A549 (cell line): Measurements from ENCODE around the gene CC2D1A. TPM values are rescaled to one million over a fixed set of nuclear protein-coding genes. Genes with fewer than 3 reads are reported as not detected.

ENCODE experiments used
- ATAC-seq, 2 experiments: fragments of 200-7000 bp in 1 of 2; fragments of >200 bp in 1 of 2; cut with Nextera tagmentation in 1 of 2; cut with Tn5 transposase in 1 of 2; 3 replicates each; pipeline versions ENCODE4 v1.8.0 to v1.9.1; 2018 to 2020; ENCODE audit warnings: mild to moderate bottlenecking in 1 of 2, moderate library complexity in 1 of 2
- CTCF ChIA-PET: fragments of 300-600 bp; sonication (Branson Sonifier 250); formaldehyde crosslinking; extraction: SDS; loops from one replicate; lab custom pipeline; 2021; ENCODE audit warnings: antibody characterized with exemption, inconsistent platforms; lab: Yijun Ruan, JAX
- POLR2A ChIA-PET: fragments of 350-600 bp; formaldehyde crosslinking; extraction: SDS; loops from one replicate; lab custom pipeline; 2021; ENCODE audit warnings: antibody characterized with exemption, inconsistent platforms; lab: Yijun Ruan, JAX
- DNase-seq, 2 experiments: peaks; one replicate each; pipeline versions ENCODE4 v3.0.0 to v3.0.0-alpha.2; 2011 to 2016; ENCODE audit warnings: low read depth in 1 of 2, low spot score in 1 of 2
- FAIRE-seq: peaks from 2 replicates; lab custom pipeline; 2011; peaks lifted over from hg19 to GRCh38; lab: Jason Lieb, UNC
- H3K27ac ChIP-seq, 2 experiments: fragments of >200 bp; sonication (Bioruptor Twin); formaldehyde crosslinking; 3 replicates each; pipeline ENCODE4 v1.5.1; 2016 to 2017
- H3K4me1 ChIP-seq: fragments of >200 bp; sonication (Bioruptor Twin); formaldehyde crosslinking; 3 replicates; pipeline ENCODE4 v1.6.1; 2016
- H3K4me2 ChIP-seq: fragments of >200 bp; sonication (Bioruptor Twin); formaldehyde crosslinking; 3 replicates; pipeline ENCODE4 v1.6.1; 2016
- H3K4me3 ChIP-seq: fragments of >200 bp; sonication (Bioruptor Twin); formaldehyde crosslinking; 3 replicates; pipeline ENCODE4 v1.5.1; 2016
- H3K9me3 ChIP-seq: fragments of >200 bp; sonication (Bioruptor Twin); formaldehyde crosslinking; 3 replicates; pipeline ENCODE4 v1.6.1; 2016
- CBX2 ChIP-seq: fragments of 200-600 bp; sonication (generic); IDR thresholded peaks from 2 replicates; pipeline ENCODE4 v1.6.1; 2016; ENCODE audit warnings: low read depth, mild to moderate bottlenecking, borderline replicate concordance
- CHD2 ChIP-seq: fragments of 150-350 bp; IDR thresholded peaks from 2 replicates; pipeline ENCODE4 v1.6.1; 2014; ENCODE audit warnings: low read length; ENCODE audit not compliant: partially characterized antibody
- EHF ChIP-seq: fragments of 250-450 bp; sonication (Bioruptor Pico); IDR thresholded peaks from 2 replicates; pipeline ENCODE4 v1.5.0; 2020; ENCODE audit warnings: mild to moderate bottlenecking
- EHMT2 ChIP-seq: fragments of 200-600 bp; sonication (generic); IDR thresholded peaks from 2 replicates; pipeline ENCODE4 v1.6.1; 2016; ENCODE audit warnings: antibody characterized with exemption, low read depth, mild to moderate bottlenecking, moderate library complexity
- ESRRA ChIP-seq: fragments of 150-350 bp; IDR thresholded peaks from 2 replicates; pipeline ENCODE4 v1.6.1; 2014; ENCODE audit warnings: mild to moderate bottlenecking, low read length, borderline replicate concordance
- FOSL2 ChIP-seq, 2 experiments: fragments of 450-650 bp in 1 of 2; fragments of >200 bp in 1 of 2; sonication (Bioruptor Twin) in 1 of 2; formaldehyde crosslinking; IDR thresholded peaks; 2 replicates each; pipeline versions ENCODE4 v1.5.0 to v1.6.1; 2016 to 2020; ENCODE audit warnings: mild to moderate bottlenecking in 1 of 2, moderate library complexity in 1 of 2
- HOXB13 ChIP-seq: fragments of 250-450 bp; sonication (Bioruptor Pico); IDR thresholded peaks from 2 replicates; pipeline ENCODE4 v1.5.0; 2020; ENCODE audit warnings: low read depth, mild to moderate bottlenecking, moderate library complexity
- JUN ChIP-seq, 2 experiments: fragments of >200 bp; sonication (Bioruptor Twin); formaldehyde crosslinking; IDR thresholded peaks; 2 replicates in 1 of 2; 3 replicates in 1 of 2; pipeline ENCODE4 v1.6.1; 2016 to 2017
- MAFK ChIP-seq: fragments of 450-650 bp; IDR thresholded peaks from 2 replicates; pipeline ENCODE4 v1.6.1; 2014; ENCODE audit not compliant: partially characterized antibody
- MAZ ChIP-seq: fragments of 150-350 bp; IDR thresholded peaks from 2 replicates; pipeline ENCODE4 v1.6.1; 2014; ENCODE audit warnings: antibody characterized with exemption, low read depth, low read length, borderline replicate concordance
- NFE2L2 ChIP-seq: fragments of 150-350 bp; conservative IDR thresholded peaks from 2 replicates; pipeline ENCODE4 v1.6.1; 2014; ENCODE audit warnings: low read length
- RAD21 ChIP-seq, 2 experiments: fragments of >200 bp in 1 of 2; sonication (Bioruptor Twin) in 1 of 2; formaldehyde crosslinking in 1 of 2; IDR thresholded peaks in 1 of 2; conservative IDR thresholded peaks in 1 of 2; 2 replicates in 1 of 2; 3 replicates in 1 of 2; pipeline ENCODE4 v1.6.1; 2012 to 2018; ENCODE audit warnings: inconsistent platforms in 1 of 2
- RCOR1 ChIP-seq: fragments of 150-350 bp; IDR thresholded peaks from 2 replicates; pipeline ENCODE4 v1.6.1; 2014; ENCODE audit warnings: antibody characterized with exemption, low read length, low read depth
- RNF2 ChIP-seq: fragments of 200-600 bp; sonication (generic); IDR thresholded peaks from 2 replicates; pipeline ENCODE4 v1.6.1; 2016; ENCODE audit warnings: low read depth, mild to moderate bottlenecking, antibody characterized with exemption, moderate library complexity, borderline replicate concordance
- SMC3 ChIP-seq: fragments of >200 bp; sonication (Bioruptor Twin); formaldehyde crosslinking; IDR thresholded peaks from 3 replicates; pipeline ENCODE4 v1.6.1; 2018; ENCODE audit warnings: inconsistent platforms
- SREBF2 ChIP-seq: fragments of 450-650 bp; IDR thresholded peaks from 2 replicates; pipeline ENCODE4 v1.6.1; 2014; ENCODE audit warnings: mild to moderate bottlenecking, moderate library complexity
- TFCP2L1 ChIP-seq: fragments of 250-450 bp; sonication (Bioruptor Pico); IDR thresholded peaks from 2 replicates; pipeline ENCODE4 v1.5.0; 2021; ENCODE audit warnings: mild to moderate bottlenecking
- ZC3H11A ChIP-seq: fragments of 450-650 bp; IDR thresholded peaks from 2 replicates; pipeline ENCODE4 v1.6.1; 2014; ENCODE audit warnings: antibody characterized with exemption, mild to moderate bottlenecking
- WGBS: methylation state at CpG from one replicate; pipeline ENCODE4 v1.1.6; 2017; ENCODE audit errors: missing lambda C conversion rate; 5-methylcytosine and 5-hydroxymethylcytosine counted together
- polyA plus RNA-seq, 4 experiments: library from polyadenylated mRNA; depleted of rRNA in 3 of 4; stranded (reverse); fragments of >200 nt; fragmentation: RNase III in 1 of 4; extraction: RNeasy Plus Mini Kit Qiagen cat#74134 plus additional on column Dnase treatment in 1 of 4; gene quantifications; 2 replicates in 3 of 4; 3 replicates in 1 of 4; pipeline ENCODE4 v1.2.3, GENCODE V29; 2011 to 2017
- TF ChIP-seq, protein P1 (sequence below): fragments of 200-600 bp; sonication (generic); IDR thresholded peaks from 2 replicates; pipeline ENCODE4 v1.6.1; 2016; ENCODE audit warnings: antibody characterized with exemption, mild to moderate bottlenecking, moderate library complexity
- TF ChIP-seq, protein P2 (sequence below): fragments of >200 bp; sonication (Bioruptor Twin); formaldehyde crosslinking; IDR thresholded peaks from 3 replicates; pipeline ENCODE4 v1.5.1; 2016
- TF ChIP-seq, protein P3 (sequence below): fragments of 250-450 bp; sonication (Bioruptor Pico); IDR thresholded peaks from 2 replicates; pipeline ENCODE4 v1.5.0; 2020; ENCODE audit warnings: low read depth, mild to moderate bottlenecking, moderate library complexity
- TF ChIP-seq, protein P4 (sequence below): fragments of 450-650 bp; IDR thresholded peaks from 2 replicates; pipeline ENCODE4 v1.6.1; 2014; ENCODE audit warnings: antibody characterized with exemption
- TF ChIP-seq, protein P5 (sequence below): IDR thresholded peaks from 2 replicates; pipeline ENCODE4 v1.6.1; 2012

CC2D1A gene
- polyA plus RNA-seq, 2 of the 4 experiments (the other 2 are of a cell fraction), result 4.8 to 13.9 TPM

DNA sequence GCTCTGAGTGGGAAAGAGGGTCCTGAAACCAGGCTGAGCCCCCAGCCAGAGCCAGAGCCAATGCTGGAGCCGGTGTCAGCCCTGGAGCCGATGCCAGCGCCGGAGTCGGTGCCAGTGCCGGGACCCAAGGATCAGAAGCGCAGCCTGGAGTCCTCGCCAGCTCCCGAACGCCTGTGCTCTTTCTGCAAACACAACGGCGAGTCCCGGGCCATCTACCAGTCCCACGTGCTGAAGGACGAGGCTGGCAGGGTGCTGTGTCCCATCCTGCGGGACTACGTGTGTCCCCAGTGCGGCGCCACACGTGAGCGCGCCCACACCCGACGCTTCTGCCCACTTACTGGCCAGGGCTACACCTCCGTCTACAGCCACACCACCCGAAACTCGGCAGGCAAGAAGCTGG, 28.7 kb upstream of the CC2D1A start:
- H3K4me2 ChIP-seq, result no peak overlapping the region
- POLR2A ChIA-PET, result no interaction called here
- peaks cover 19% of the 10 kb centered on the region for H3K4me1 ChIP-seq
- FAIRE-seq, result no peak
- CTCF ChIA-PET, result interaction anchor here (0.7 to 2.3 kb wide), 5 partner anchors 10 to 471 kb away, joined by 3 to 8 read pairs (median 4); no protein-coding TSS in a partner anchor
- H3K27ac ChIP-seq, result no peak overlapping the region
- DNase-seq, result no peak
- H3K4me3 ChIP-seq, result no peak overlapping the region
- TF ChIP-seq EHMT2 (no peak), CHD2 (no peak), EHF (no peak), JUN (IDR thresholded peaks at IDR 0.05) (no peak), SREBF2 (no peak), RNF2 (no peak), HOXB13 (no peak), RAD21 (conservative IDR thresholded peaks at IDR 0.05 in 1 of 2, IDR thresholded peaks at IDR 0.05 in 1 of 2) (no peak), ZC3H11A (no peak), RCOR1 (no peak), MAZ (no peak), ESRRA (no peak)
- TF ChIP-seq, protein P1, sequence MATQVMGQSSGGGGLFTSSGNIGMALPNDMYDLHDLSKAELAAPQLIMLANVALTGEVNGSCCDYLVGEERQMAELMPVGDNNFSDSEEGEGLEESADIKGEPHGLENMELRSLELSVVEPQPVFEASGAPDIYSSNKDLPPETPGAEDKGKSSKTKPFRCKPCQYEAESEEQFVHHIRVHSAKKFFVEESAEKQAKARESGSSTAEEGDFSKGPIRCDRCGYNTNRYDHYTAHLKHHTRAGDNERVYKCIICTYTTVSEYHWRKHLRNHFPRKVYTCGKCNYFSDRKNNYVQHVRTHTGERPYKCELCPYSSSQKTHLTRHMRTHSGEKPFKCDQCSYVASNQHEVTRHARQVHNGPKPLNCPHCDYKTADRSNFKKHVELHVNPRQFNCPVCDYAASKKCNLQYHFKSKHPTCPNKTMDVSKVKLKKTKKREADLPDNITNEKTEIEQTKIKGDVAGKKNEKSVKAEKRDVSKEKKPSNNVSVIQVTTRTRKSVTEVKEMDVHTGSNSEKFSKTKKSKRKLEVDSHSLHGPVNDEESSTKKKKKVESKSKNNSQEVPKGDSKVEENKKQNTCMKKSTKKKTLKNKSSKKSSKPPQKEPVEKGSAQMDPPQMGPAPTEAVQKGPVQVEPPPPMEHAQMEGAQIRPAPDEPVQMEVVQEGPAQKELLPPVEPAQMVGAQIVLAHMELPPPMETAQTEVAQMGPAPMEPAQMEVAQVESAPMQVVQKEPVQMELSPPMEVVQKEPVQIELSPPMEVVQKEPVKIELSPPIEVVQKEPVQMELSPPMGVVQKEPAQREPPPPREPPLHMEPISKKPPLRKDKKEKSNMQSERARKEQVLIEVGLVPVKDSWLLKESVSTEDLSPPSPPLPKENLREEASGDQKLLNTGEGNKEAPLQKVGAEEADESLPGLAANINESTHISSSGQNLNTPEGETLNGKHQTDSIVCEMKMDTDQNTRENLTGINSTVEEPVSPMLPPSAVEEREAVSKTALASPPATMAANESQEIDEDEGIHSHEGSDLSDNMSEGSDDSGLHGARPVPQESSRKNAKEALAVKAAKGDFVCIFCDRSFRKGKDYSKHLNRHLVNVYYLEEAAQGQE, result no peak
- TF ChIP-seq, protein P2, sequence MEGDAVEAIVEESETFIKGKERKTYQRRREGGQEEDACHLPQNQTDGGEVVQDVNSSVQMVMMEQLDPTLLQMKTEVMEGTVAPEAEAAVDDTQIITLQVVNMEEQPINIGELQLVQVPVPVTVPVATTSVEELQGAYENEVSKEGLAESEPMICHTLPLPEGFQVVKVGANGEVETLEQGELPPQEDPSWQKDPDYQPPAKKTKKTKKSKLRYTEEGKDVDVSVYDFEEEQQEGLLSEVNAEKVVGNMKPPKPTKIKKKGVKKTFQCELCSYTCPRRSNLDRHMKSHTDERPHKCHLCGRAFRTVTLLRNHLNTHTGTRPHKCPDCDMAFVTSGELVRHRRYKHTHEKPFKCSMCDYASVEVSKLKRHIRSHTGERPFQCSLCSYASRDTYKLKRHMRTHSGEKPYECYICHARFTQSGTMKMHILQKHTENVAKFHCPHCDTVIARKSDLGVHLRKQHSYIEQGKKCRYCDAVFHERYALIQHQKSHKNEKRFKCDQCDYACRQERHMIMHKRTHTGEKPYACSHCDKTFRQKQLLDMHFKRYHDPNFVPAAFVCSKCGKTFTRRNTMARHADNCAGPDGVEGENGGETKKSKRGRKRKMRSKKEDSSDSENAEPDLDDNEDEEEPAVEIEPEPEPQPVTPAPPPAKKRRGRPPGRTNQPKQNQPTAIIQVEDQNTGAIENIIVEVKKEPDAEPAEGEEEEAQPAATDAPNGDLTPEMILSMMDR, result no peak
- TF ChIP-seq, protein P3, sequence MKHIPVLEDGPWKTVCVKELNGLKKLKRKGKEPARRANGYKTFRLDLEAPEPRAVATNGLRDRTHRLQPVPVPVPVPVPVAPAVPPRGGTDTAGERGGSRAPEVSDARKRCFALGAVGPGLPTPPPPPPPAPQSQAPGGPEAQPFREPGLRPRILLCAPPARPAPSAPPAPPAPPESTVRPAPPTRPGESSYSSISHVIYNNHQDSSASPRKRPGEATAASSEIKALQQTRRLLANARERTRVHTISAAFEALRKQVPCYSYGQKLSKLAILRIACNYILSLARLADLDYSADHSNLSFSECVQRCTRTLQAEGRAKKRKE (CRISPR knock-in tag), result no peak
- ATAC-seq, result no peak
- no peaks in the 10 kb centered on the region for H3K9me3 ChIP-seq
- 83% methylated on average over 16 of the region's 27 CpGs for WGBS

DNA sequence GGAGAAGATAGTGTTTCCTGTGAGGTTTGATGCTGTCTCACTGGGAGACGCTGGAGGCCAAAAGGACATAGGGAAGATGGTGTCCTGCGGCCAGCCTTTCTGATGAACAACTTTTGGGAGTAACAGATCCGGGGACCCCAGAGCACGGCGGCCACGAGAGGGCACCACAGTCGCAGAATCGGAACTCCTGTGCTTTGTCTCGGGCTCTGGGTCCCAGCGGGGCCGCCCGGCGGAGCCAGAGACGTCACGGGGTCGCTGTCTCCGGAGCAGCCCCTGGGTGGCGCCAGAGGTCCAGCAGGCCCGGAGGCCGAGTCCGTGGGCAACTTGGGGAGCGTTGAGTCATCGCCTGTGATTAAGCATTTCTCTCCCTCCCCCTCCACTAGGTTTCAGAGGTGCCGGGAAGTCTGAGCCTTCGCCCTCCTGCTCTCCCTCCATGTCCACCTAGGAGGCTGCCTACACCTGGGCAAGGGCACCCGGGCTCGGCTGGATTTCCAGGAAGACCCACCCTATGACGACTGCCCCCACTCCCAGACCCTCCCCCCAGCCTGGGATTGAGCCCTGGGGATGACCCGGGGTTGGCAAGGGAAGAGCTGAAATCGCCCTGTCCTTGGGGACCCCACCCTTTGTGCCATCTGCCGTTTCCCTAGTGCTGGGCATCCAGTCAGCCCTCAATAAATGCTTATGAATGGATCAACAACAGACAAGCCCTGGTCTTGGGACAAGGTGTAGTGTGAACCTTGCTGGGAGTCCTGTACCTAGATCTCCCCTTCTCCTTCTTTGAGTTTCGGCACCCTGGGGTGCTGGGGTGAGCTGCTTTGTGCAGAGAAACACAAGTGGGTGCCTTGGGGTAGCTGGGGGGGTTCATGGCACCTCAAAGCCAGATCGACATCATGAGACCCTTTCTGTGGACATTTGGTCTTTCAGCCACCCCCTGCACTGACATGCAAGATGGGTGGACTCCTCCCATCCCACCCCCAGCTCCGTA, 25.6 kb upstream of the CC2D1A start:
- WGBS, result 14% methylated on average over 11 of the region's 34 CpGs
- POLR2A ChIA-PET, result interaction anchor here (0.5 to 0.7 kb wide), 2 partner anchors 91 to 194 kb away, joined by 3 read pairs; no protein-coding TSS in a partner anchor
- CTCF ChIA-PET, result interaction anchor here (0.6 to 3.6 kb wide), 36 partner anchors 9 to 513 kb away, joined by 3 to 30 read pairs (median 4); partner anchors contain the start of genes IL27RA, MISP3, PALM3 and RFX1
- no peaks in the 10 kb centered on the region for H3K9me3 ChIP-seq
- peak overlapping the region; percentile 33; the same call in 2 of the 3 replicates for H3K4me3 ChIP-seq
- peaks cover 13% of the 10 kb centered on the region for H3K4me1 ChIP-seq
- FAIRE-seq, result no peak
- H3K27ac ChIP-seq, result peak overlapping the region; percentile 96 to 100
- peak overlapping the region; percentile 98 for H3K4me2 ChIP-seq
- peak; percentile 78 to 94 for DNase-seq
- peak; percentile 88 to 92 for ATAC-seq
- TF ChIP-seq EHMT2 (no peak), RAD21 (conservative IDR thresholded peaks at IDR 0.05 in 1 of 2, IDR thresholded peaks at IDR 0.05 in 1 of 2) (peak; percentile 92 to 98), CBX2 (no peak), MAFK (peak; percentile 56), CHD2 (no peak), TFCP2L1 (CRISPR knock-in tag) (no peak), FOSL2 (IDR thresholded peaks at IDR 0.05) (peak; percentile 50; the same call in 1 of the 2 replicates), FOSL2 (CRISPR knock-in tag; IDR thresholded peaks at IDR 0.05) (peak; percentile 97), SMC3 (peak; percentile 97), NFE2L2 (peak; percentile 50), JUN (IDR thresholded peaks at IDR 0.05) (peak in 1 of 2 experiments; percentile 59; a peak in 2 of 5 replicates), RNF2 (no peak)
- TF ChIP-seq, protein P2, result peak; percentile 98
- TF ChIP-seq, protein P4, sequence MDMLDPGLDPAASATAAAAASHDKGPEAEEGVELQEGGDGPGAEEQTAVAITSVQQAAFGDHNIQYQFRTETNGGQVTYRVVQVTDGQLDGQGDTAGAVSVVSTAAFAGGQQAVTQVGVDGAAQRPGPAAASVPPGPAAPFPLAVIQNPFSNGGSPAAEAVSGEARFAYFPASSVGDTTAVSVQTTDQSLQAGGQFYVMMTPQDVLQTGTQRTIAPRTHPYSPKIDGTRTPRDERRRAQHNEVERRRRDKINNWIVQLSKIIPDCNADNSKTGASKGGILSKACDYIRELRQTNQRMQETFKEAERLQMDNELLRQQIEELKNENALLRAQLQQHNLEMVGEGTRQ, result no peak
- TF ChIP-seq, protein P5, sequence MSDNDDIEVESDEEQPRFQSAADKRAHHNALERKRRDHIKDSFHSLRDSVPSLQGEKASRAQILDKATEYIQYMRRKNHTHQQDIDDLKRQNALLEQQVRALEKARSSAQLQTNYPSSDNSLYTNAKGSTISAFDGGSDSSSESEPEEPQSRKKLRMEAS, result peak; percentile 44; the same call in 1 of the 2 replicates
